K562 (cell line): ENCODE results near the gene ACP1. TPM values are rescaled to one million over a fixed set of nuclear protein-coding genes. Genes with fewer than 3 reads are reported as not detected.

Source experiments
- ATAC-seq: fragments of 200-7000 bp; cut with Tn5 transposase; 3 replicates; pipeline ENCODE4 v1.9.1; 2020; ENCODE audit warnings: moderate library complexity
- BruUV-seq: library from RNA; stranded (reverse); fragments of 400-500 nt; replicated peaks from 2 replicates; lab custom pipeline; 2021; lab: Mats Ljungman, UMichigan
- CTCF ChIA-PET: fragments of 300-600 bp; formaldehyde crosslinking; extraction: SDS; loops from one replicate; lab custom pipeline; 2021; ENCODE audit warnings: low intra/inter-chr PET ratio; lab: Yijun Ruan, JAX
- POLR2A ChIA-PET: fragments of 300-600, 350-650 bp; sonication (Branson Sonifier 250); formaldehyde crosslinking; extraction: SDS; loops from one replicate; lab custom pipeline; 2021; ENCODE audit warnings: antibody characterized with exemption, inconsistent platforms; lab: Yijun Ruan, JAX
- DNase-seq, 4 experiments: peaks; one replicate each; pipeline versions ENCODE4 v3.0.0 to v3.0.0-alpha.2; 2011 to 2018; ENCODE audit warnings: low spot score in 3 of 4, mixed read lengths in 3 of 4; ENCODE audit errors: extremely low read depth in 1 of 4
- FAIRE-seq: peaks from 2 replicates; lab custom pipeline; 2011; peaks lifted over from hg19 to GRCh38; lab: Jason Lieb, UNC
- H2AFZ ChIP-seq: 2 replicates; pipeline ENCODE4 v1.6.0; 2011; ENCODE audit warnings: low read depth, low read length, control low read depth, inconsistent platforms
- H3K27ac ChIP-seq: fragments of 200-600 bp; 3 replicates; pipeline ENCODE4 v1.8.0; 2011; ENCODE audit warnings: low read depth, mild to moderate bottlenecking, control low read depth, inconsistent platforms, low read length, moderate library complexity, mixed read lengths; ENCODE audit errors: extremely low read depth
- H3K27me3 ChIP-seq, 2 experiments: fragments of 300-600 bp in 1 of 2; 2 replicates in 1 of 2; 3 replicates in 1 of 2; pipeline versions ENCODE4 v1.6.0 to v1.8.0; 2011; ENCODE audit warnings: inconsistent platforms in 2 of 2, low read length in 2 of 2, mild to moderate bottlenecking in 1 of 2, mixed read lengths in 1 of 2, moderate library complexity in 1 of 2; ENCODE audit not compliant: control insufficient read depth in 2 of 2, insufficient read depth in 2 of 2
- H3K36me3 ChIP-seq: fragments of 300-600 bp; 3 replicates; pipeline ENCODE4 v1.8.0; 2011; ENCODE audit warnings: mild to moderate bottlenecking, low read length, inconsistent platforms; ENCODE audit not compliant: control insufficient read depth, insufficient read depth
- H3K4me1 ChIP-seq, 2 experiments: fragments of 200-600 bp in 1 of 2; replicated peaks in 1 of 2; 2 replicates in 1 of 2; 3 replicates in 1 of 2; pipeline versions ENCODE4 v1.5.1 to v1.8.0; 2011; ENCODE audit warnings: inconsistent platforms in 2 of 2, low read length in 2 of 2, mild to moderate bottlenecking in 1 of 2, mixed read lengths in 1 of 2, moderate library complexity in 1 of 2; ENCODE audit not compliant: control insufficient read depth in 2 of 2, insufficient read depth in 2 of 2
- H3K4me2 ChIP-seq: 2 replicates; pipeline ENCODE4 v1.6.1; 2011; ENCODE audit warnings: low read length, control low read depth, inconsistent platforms, mixed read lengths; ENCODE audit not compliant: insufficient read depth
- H3K4me3 ChIP-seq: fragments of 200-600 bp; sonication (generic), shearing (Covaris generic); 2 replicates; pipeline ENCODE4 v1.5.1; 2016; ENCODE audit warnings: control low read depth, inconsistent platforms
- H3K79me2 ChIP-seq: fragments of 200-600 bp; 3 replicates; pipeline ENCODE4 v1.8.0; 2011; ENCODE audit warnings: low read length, inconsistent platforms; ENCODE audit not compliant: control insufficient read depth, insufficient read depth
- H3K9ac ChIP-seq, 2 experiments: 2 replicates each; pipeline versions ENCODE4 v1.6.0 to v1.6.1; 2011; ENCODE audit warnings: low read depth in 2 of 2, low read length in 2 of 2, control low read depth in 1 of 2, inconsistent platforms in 1 of 2, mild to moderate bottlenecking in 1 of 2, mixed read lengths in 1 of 2; ENCODE audit not compliant: insufficient read depth in 1 of 2
- H3K9me1 ChIP-seq: one replicate; pipeline ENCODE4 v1.6.0; 2011; ENCODE audit warnings: inconsistent platforms, mild to moderate bottlenecking, low read length, moderate library complexity; ENCODE audit not compliant: control insufficient read depth, insufficient read depth
- H3K9me3 ChIP-seq: replicated peaks from 2 replicates; pipeline ENCODE4 v1.5.1; 2011; ENCODE audit warnings: low read depth, low read length, inconsistent platforms; ENCODE audit not compliant: control insufficient read depth, insufficient read depth
- H4K20me1 ChIP-seq: replicated peaks from 2 replicates; pipeline ENCODE4 v1.6.1; 2011; ENCODE audit warnings: low read length, inconsistent platforms, mixed read lengths; ENCODE audit not compliant: control insufficient read depth, insufficient read depth
- BRD4 ChIP-seq: fragments of 200-600 bp; sonication (generic); IDR thresholded peaks from 2 replicates; pipeline ENCODE4 v1.6.1; 2017; ENCODE audit warnings: inconsistent platforms
- CBX8 ChIP-seq: fragments of 200-600 bp; sonication (generic); IDR thresholded peaks from 2 replicates; pipeline ENCODE4 v1.6.1; 2012; ENCODE audit warnings: borderline replicate concordance, mixed run types, low read depth, mild to moderate bottlenecking, moderate library complexity, mixed read lengths, low read length, control low read depth, inconsistent platforms; ENCODE audit not compliant: poor library complexity, severe bottlenecking; ENCODE audit errors: extremely low read depth
- CEBPB ChIP-seq: fragments of 450-650 bp; IDR thresholded peaks from 2 replicates; pipeline ENCODE4 v1.6.1; 2016; ENCODE audit warnings: missing genetic modification characterization, missing compliant biosample characterization
- CEBPG ChIP-seq, 3 experiments: fragments of 200-800 bp in 1 of 3; sonication (Bioruptor generic) in 1 of 3; sonication (generic) in 1 of 3; formaldehyde crosslinking in 1 of 3; IDR thresholded peaks in 2 of 3; conservative IDR thresholded peaks in 1 of 3; 2 replicates each; pipeline versions ENCODE4 v1.6.1 to v1.8.0; 2016 to 2022; ENCODE audit warnings: missing compliant biosample characterization in 2 of 3, missing genetic modification characterization in 2 of 3, mild to moderate bottlenecking in 1 of 3, missing genetic modification reagents in 1 of 3
- JUND ChIP-seq, 2 experiments: IDR thresholded peaks; 2 replicates in 1 of 2; 3 replicates in 1 of 2; pipeline ENCODE4 v1.6.1; 2011; ENCODE audit warnings: borderline replicate concordance in 2 of 2, low read depth in 2 of 2, low read length in 2 of 2, improper control_type of control experiment in 1 of 2, missing biosample characterization in 1 of 2, missing genetic modification characterization in 1 of 2, missing genetic modification reagents in 1 of 2
- MCM7 ChIP-seq, 2 experiments: fragments of 450-650 bp; IDR thresholded peaks; 2 replicates each; pipeline ENCODE4 v1.6.1; 2016 to 2018
- MYC ChIP-seq, 2 experiments: fragments of 250-450 bp in 1 of 2; sonication (Bioruptor Pico) in 1 of 2; IDR thresholded peaks; 2 replicates each; pipeline versions ENCODE4 v1.5.1 to v1.6.1; 2012 to 2021; ENCODE audit warnings: low read depth in 2 of 2, borderline replicate concordance in 1 of 2, improper control_type of control experiment in 1 of 2, low read length in 1 of 2, mild to moderate bottlenecking in 1 of 2, moderate library complexity in 1 of 2
- RBFOX2 ChIP-seq: fragments of 200-400 bp; formaldehyde crosslinking; IDR thresholded peaks from 2 replicates; pipeline ENCODE4 v1.6.1; 2017; ENCODE audit warnings: low read depth, mild to moderate bottlenecking, low read length, moderate library complexity
- ZNF589 ChIP-seq: fragments of 200-800 bp; sonication (Bioruptor generic); IDR thresholded peaks from 2 replicates; pipeline ENCODE4 v1.6.1; 2016; ENCODE audit warnings: low read depth, missing genetic modification characterization, missing compliant biosample characterization
- ZNF707 ChIP-seq: fragments of 250-450 bp; sonication (Bioruptor Pico); conservative IDR thresholded peaks from 2 replicates; pipeline ENCODE4 v1.8.0; 2022; ENCODE audit warnings: inconsistent platforms, mild to moderate bottlenecking, moderate library complexity
- WGBS: fragments of 100-300 bp; shearing (Covaris generic); methylation state at CpG from one replicate; pipeline ENCODE4 v1.1.6; 2016; ENCODE audit warnings: low coverage, mixed read lengths; ENCODE audit not compliant: insufficient coverage; ENCODE audit errors: missing lambda C conversion rate; 5-methylcytosine and 5-hydroxymethylcytosine counted together
- in situ Hi-C: fragments of 300-500 bp; cut with MboI; formaldehyde crosslinking; loops from 4 replicates; pipeline ENCODE4 v1.15.0; 2018; ENCODE audit warnings: inconsistent platforms, mixed read lengths
- intact Hi-C: fragments of 100-400 bp; cut with micrococcal nuclease; formaldehyde crosslinking; loops from 2 replicates; pipeline ENCODE4 v1.14.2; 2022
- polyA plus RNA-seq, 8 experiments: library from polyadenylated mRNA; depleted of rRNA in 4 of 8; stranded (reverse) in 5 of 8; unstranded in 3 of 8; fragments of >200 nt; fragmentation: Nextera tagmentation in 2 of 8; fragmentation: Illumina TruSeq in 1 of 8; extraction: Ambion mirVana in 2 of 8; extraction: Trizol in 1 of 8; gene quantifications; 2 replicates each; pipeline versions ENCODE4 v1.2.1 to v1.2.3, GENCODE V29; 2011 to 2014; ENCODE audit warnings: inconsistent platforms in 1 of 8, missing spikeins in 1 of 8
- total RNA-seq, 7 experiments: library from RNA; depleted of rRNA in 6 of 7; stranded (reverse); fragments of >200 nt in 6 of 7; fragmentation: Illumina TruSeq in 2 of 7; extraction: Trizol in 2 of 7; gene quantifications; 2 replicates each; pipeline versions ENCODE4 v1.2.1 to v1.2.3, GENCODE V29; 2011 to 2021; ENCODE audit warnings: low replicate concordance in 1 of 7
- TF ChIP-seq, protein P1 (sequence below): sonication (generic); formaldehyde crosslinking; IDR thresholded peaks from 2 replicates; pipeline ENCODE4 v1.8.0; 2022; ENCODE audit warnings: mild to moderate bottlenecking, missing genetic modification reagents
- TF ChIP-seq, protein P2 (sequence below): fragments of 250-450 bp; sonication (Bioruptor Pico); IDR thresholded peaks from 2 replicates; pipeline ENCODE4 v1.5.0; 2020; ENCODE audit warnings: mild to moderate bottlenecking, borderline replicate concordance
- TF ChIP-seq, protein P3 (sequence below): fragments of 250-450 bp; sonication (Bioruptor Pico); IDR thresholded peaks from 2 replicates; pipeline ENCODE4 v1.4.0; 2020; ENCODE audit warnings: mild to moderate bottlenecking, moderate library complexity

Gene ACP1
- total and polyA plus RNA-seq, 9 of the 15 experiments (the other 6 are each of a cell fraction or from before 2014, with no cell fraction given): 139 to 493 (median 189) TPM

DNA sequence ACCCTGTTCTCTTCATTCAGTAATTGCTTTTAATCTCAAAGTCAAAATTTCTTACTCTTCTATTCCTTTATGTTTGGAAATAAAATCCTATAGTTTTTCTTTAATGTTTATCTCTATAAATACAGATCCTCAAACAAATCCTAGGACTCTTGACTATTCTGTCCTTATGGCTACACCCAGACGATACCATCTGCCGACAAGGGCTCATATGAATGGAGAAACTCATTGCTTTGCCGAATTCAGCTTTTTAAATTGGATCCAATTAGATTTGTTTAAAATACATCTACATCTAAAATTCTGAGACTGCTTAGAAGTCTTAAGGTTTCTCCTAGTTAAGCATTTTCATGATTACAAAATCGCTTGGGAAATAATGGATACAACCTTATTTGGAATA is 14.2 kb downstream of the ACP1 start (continued):
- TF ChIP-seq, protein P1, sequence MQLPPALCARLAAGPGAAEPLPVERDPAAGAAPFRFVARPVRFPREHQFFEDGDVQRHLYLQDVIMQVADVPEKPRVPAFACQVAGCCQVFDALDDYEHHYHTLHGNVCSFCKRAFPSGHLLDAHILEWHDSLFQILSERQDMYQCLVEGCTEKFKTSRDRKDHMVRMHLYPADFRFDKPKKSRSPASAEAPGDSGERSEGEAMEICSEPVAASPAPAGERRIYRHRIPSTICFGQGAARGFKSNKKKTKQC (CRISPR knock-in tag): no peak
- no peak for TF ChIP-seq MYC (IDR thresholded peaks at IDR 0.05; ENCODE audit: low read depth, low read length)
- no peak for TF ChIP-seq MYC (CRISPR knock-in tag; IDR thresholded peaks at IDR 0.05; ENCODE audit: borderline replicate concordance, low read depth)
- no peak for TF ChIP-seq MCM7 (IDR thresholded peaks at IDR 0.05)

DNA sequence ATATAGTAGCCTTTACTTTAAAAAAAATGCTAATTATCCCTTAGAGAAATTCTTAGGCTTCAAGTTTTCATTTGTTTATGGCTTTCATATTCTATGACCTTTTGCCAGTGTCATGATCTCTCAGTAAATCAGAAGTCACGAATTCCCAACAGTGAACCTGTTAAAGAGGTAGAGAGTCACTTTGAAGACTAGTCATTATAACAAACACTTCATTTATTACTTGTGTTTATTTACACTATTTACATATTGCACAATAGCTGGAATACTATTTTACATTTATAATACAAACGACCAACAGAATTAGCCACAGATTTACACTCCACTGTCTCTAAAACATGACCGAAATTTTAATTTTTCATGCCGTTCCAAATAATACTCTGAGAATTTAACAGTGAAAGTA is 14.6 kb downstream of the ACP1 start:
- intact Hi-C loops (no loop called here), in situ Hi-C loops (no loop called here)
- H3K79me2 ChIP-seq: peaks cover 20% of the 10 kb centered on the region
- no peak overlapping the region for H2AFZ ChIP-seq
- H3K27me3 ChIP-seq: no peaks in the 10 kb centered on the region
- CTCF ChIA-PET: no interaction called here
- H3K4me2 ChIP-seq: no peak overlapping the region
- TF ChIP-seq, protein P2, sequence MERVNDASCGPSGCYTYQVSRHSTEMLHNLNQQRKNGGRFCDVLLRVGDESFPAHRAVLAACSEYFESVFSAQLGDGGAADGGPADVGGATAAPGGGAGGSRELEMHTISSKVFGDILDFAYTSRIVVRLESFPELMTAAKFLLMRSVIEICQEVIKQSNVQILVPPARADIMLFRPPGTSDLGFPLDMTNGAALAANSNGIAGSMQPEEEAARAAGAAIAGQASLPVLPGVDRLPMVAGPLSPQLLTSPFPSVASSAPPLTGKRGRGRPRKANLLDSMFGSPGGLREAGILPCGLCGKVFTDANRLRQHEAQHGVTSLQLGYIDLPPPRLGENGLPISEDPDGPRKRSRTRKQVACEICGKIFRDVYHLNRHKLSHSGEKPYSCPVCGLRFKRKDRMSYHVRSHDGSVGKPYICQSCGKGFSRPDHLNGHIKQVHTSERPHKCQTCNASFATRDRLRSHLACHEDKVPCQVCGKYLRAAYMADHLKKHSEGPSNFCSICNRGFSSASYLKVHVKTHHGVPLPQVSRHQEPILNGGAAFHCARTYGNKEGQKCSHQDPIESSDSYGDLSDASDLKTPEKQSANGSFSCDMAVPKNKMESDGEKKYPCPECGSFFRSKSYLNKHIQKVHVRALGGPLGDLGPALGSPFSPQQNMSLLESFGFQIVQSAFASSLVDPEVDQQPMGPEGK (CRISPR knock-in tag): no peak
- no peak for TF ChIP-seq BRD4
- TF ChIP-seq CEBPB (tag): peak; percentile 72
- TF ChIP-seq, protein P3, sequence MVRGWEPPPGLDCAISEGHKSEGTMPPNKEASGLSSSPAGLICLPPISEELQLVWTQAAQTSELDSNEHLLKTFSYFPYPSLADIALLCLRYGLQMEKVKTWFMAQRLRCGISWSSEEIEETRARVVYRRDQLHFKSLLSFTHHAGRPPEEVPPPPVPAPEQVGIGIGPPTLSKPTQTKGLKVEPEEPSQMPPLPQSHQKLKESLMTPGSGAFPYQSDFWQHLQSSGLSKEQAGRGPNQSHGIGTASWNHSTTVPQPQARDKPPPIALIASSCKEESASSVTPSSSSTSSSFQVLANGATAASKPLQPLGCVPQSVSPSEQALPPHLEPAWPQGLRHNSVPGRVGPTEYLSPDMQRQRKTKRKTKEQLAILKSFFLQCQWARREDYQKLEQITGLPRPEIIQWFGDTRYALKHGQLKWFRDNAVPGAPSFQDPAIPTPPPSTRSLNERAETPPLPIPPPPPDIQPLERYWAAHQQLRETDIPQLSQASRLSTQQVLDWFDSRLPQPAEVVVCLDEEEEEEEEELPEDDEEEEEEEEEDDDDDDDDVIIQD: no peak
- TF ChIP-seq JUND (IDR thresholded peaks at IDR 0.05; ENCODE audit: borderline replicate concordance, low read depth, low read length): no peak
- TF ChIP-seq JUND (tag; IDR thresholded peaks at IDR 0.05; ENCODE audit: borderline replicate concordance, low read depth, low read length): no peak
- TF ChIP-seq ZNF707 (CRISPR knock-in tag): no peak
- TF ChIP-seq RBFOX2: no peak
- no peak for TF ChIP-seq ZNF589 (CRISPR knock-in tag)
- no peak for TF ChIP-seq CBX8
- no peak for TF ChIP-seq CEBPG (CRISPR knock-in tag; IDR thresholded peaks at IDR 0.05)
- peak; percentile 47 to 87; a peak in 3 of 4 replicates for TF ChIP-seq CEBPG (tag; conservative IDR thresholded peaks at IDR 0.05 in 1 of 2, IDR thresholded peaks at IDR 0.05 in 1 of 2)
- ATAC-seq (no peak), FAIRE-seq (no peak), DNase-seq (no peak)
- no peaks in the 10 kb centered on the region for H3K4me1 ChIP-seq
- peaks cover 80% of the 10 kb centered on the region for H3K36me3 ChIP-seq
- POLR2A ChIA-PET: no interaction called here
- 93% methylated on average over 4 of the region's 4 CpGs for WGBS
- no peaks in the 10 kb centered on the region; the same call in 1 of the 2 replicates for H3K9me3 ChIP-seq
- peaks cover 6% of the 10 kb centered on the region for H4K20me1 ChIP-seq
- H3K4me3 ChIP-seq: no peak overlapping the region
- H3K9ac ChIP-seq: no peak overlapping the region
- no TSS peak for BruUV-seq
- H3K9me1 ChIP-seq: no peaks in the 10 kb centered on the region
- no peak overlapping the region for H3K27ac ChIP-seq
